ENCODE results near the gene WDR59. TPM values are rescaled to one million over a fixed set of nuclear protein-coding genes. Genes with fewer than 3 reads are reported as not detected.

Gene WDR59
- total and polyA plus RNA-seq, 2 experiments from 2014 or later = 38.7 to 54.5 TPM

- H3K4me3 Mint-ChIP-seq = no peak overlapping the region
- Histone ChIP-seq H4K20me1 (replicated peaks; ENCODE audit: insufficient read depth) (0 out of 2 replicates have a peak, but pooled peaks cover 3% of the 10 kb centered on the region), H3K4me1 (ENCODE audit: insufficient read depth) (no peaks in the 10 kb centered on the region), H3K4me3 (no peak overlapping the region), H3K9me2 (ENCODE audit: insufficient read depth) (no peaks in the 10 kb centered on the region), H3K4me2 (no peak overlapping the region), H3F3A (replicated peaks; ENCODE audit: low read depth) (no peaks in the 10 kb centered on the region), H3K27ac (ENCODE audit: low read depth) (no peak overlapping the region), H2AFZ (no peak overlapping the region), H3K36me3 (ENCODE audit: insufficient read depth) (peaks cover 12% of the 10 kb centered on the region), H3K27me3 (ENCODE audit: insufficient read depth) (no peaks in the 10 kb centered on the region), H3K79me2 (replicated peaks; ENCODE audit: insufficient read depth) (no peaks in the 10 kb centered on the region)
- no peaks in the 10 kb centered on the region for H3K4me1 Mint-ChIP-seq
- H3K36me3 Mint-ChIP-seq (ENCODE audit: low read depth) = peaks cover 65% of the 10 kb centered on the region
- no peaks in the 10 kb centered on the region for H3K9me3 Mint-ChIP-seq
- DNase-seq (ENCODE audit: low spot score) = no peak
- TF ChIP-seq NANOG (IDR thresholded peaks at IDR 0.05; ENCODE audit: borderline replicate concordance) (no peak), STAT1 (IDR thresholded peaks at IDR 0.05; ENCODE audit: unreplicated experiment) (no peak), ZNF462 (CRISPR knock-in tag; IDR thresholded peaks at IDR 0.05) (no peak), JUNB (IDR thresholded peaks at IDR 0.05; ENCODE audit: unreplicated experiment) (no peak), EZH2 (IDR thresholded peaks at IDR 0.05; ENCODE audit: low read depth, unreplicated experiment) (no peak), POLR2AphosphoS5 (IDR thresholded peaks at IDR 0.05; ENCODE audit: low read depth) (no peak), CTCF (conservative IDR thresholded peaks at IDR 0.05; ENCODE audit: low read depth in 2 of 2) (no peak), CREB1 (CRISPR knock-in tag; IDR thresholded peaks at IDR 0.05; ENCODE audit: low read depth) (no peak), EZH2phosphoT487 (IDR thresholded peaks at IDR 0.05; ENCODE audit: unreplicated experiment) (no peak), ETS1 (IDR thresholded peaks at IDR 0.05) (no peak), ZNF331 (CRISPR knock-in tag; IDR thresholded peaks at IDR 0.05; ENCODE audit: low read depth) (no peak), REST (IDR thresholded peaks at IDR 0.05; ENCODE audit: unreplicated experiment) (no peak), ZNF114 (CRISPR knock-in tag; IDR thresholded peaks at IDR 0.05) (no peak)
- H3K27me3 Mint-ChIP-seq (ENCODE audit: insufficient read depth, low read depth, poor library complexity) = peaks cover 4% of the 10 kb centered on the region
- H3K27ac Mint-ChIP-seq = no peak overlapping the region
- ATAC-seq = no peak
Measured at GRCh38 chr16:74942977-74943918, 41.7 kb downstream of the WDR59 start.
